ENCODE results near the gene EXOC3. TPM values are rescaled to one million over a fixed set of nuclear protein-coding genes. Genes with fewer than 3 reads are reported as not detected.
"Not testable (repeated sequence)": the region's sequence is repeated elsewhere in the genome, so short reads cannot be mapped to it uniquely, and the experiment has no call there.

The EXOC3 gene
- polyA plus RNA-seq, 4 donors, result 49.2 to 60.5 (median 52.5) TPM

- no peak for DNase-seq (ENCODE audit: low read depth in 4 of 4, low spot score in 3 of 4)
Measured at GRCh38 chr5:470961-471749, 28.2 kb downstream of the EXOC3 start.

GRCh38 chr5:471750-472058 is 28.7 kb downstream of the EXOC3 start:
- DNase-seq (ENCODE audit: low read depth in 4 of 4, low spot score in 3 of 4), result no peak

GRCh38 chr5:472076-472655 is 29.2 kb downstream of the EXOC3 start:
- DNase-seq (ENCODE audit: low read depth in 4 of 4, low spot score in 3 of 4), result no peak

GRCh38 chr5:472656-473550 is 29.9 kb downstream of the EXOC3 start:
- DNase-seq (ENCODE audit: low read depth in 4 of 4, low spot score in 3 of 4), result peak; percentile 58 to 77 (median 68)

- DNase-seq (ENCODE audit: low read depth in 4 of 4, low spot score in 3 of 4), result no peak
Measured at GRCh38 chr5:473551-474192, 30.7 kb downstream of the EXOC3 start.

- not testable (repeated sequence) for DNase-seq (ENCODE audit: low read depth in 4 of 4, low spot score in 3 of 4)
Measured at GRCh38 chr5:474232-474839, 31.4 kb downstream of the EXOC3 start.

- no peak for DNase-seq (ENCODE audit: low read depth in 4 of 4, low spot score in 3 of 4)
Measured at GRCh38 chr5:474840-475661, 32.1 kb downstream of the EXOC3 start.

GRCh38 chr5:475704-476101 is 32.7 kb downstream of the EXOC3 start:
- DNase-seq (ENCODE audit: low read depth in 4 of 4, low spot score in 3 of 4), result no peak

- no peak for DNase-seq (ENCODE audit: low read depth in 4 of 4, low spot score in 3 of 4)
Measured at GRCh38 chr5:476102-476813, 33.3 kb downstream of the EXOC3 start.

- DNase-seq (ENCODE audit: low read depth in 4 of 4, low spot score in 3 of 4), result no peak
Measured at GRCh38 chr5:476814-477175, 33.8 kb downstream of the EXOC3 start.

- DNase-seq (ENCODE audit: low read depth in 4 of 4, low spot score in 3 of 4), result no peak
Measured at GRCh38 chr5:477247-477646, 34.3 kb downstream of the EXOC3 start.

GRCh38 chr5:477871-478270 is 34.9 kb downstream of the EXOC3 start:
- DNase-seq (ENCODE audit: low read depth in 4 of 4, low spot score in 3 of 4), result no peak

GRCh38 chr5:478369-478981 is 35.5 kb downstream of the EXOC3 start:
- DNase-seq (ENCODE audit: low read depth in 4 of 4, low spot score in 3 of 4), result no peak

GRCh38 chr5:478982-479535 is 36.1 kb downstream of the EXOC3 start:
- DNase-seq (ENCODE audit: low read depth in 4 of 4, low spot score in 3 of 4), result no peak

- DNase-seq (ENCODE audit: low read depth in 4 of 4, low spot score in 3 of 4), result no peak
Measured at GRCh38 chr5:479566-480319, 36.8 kb downstream of the EXOC3 start.

- DNase-seq (ENCODE audit: low read depth in 4 of 4, low spot score in 3 of 4), result no peak
Measured at GRCh38 chr5:481347-481746, 38.4 kb downstream of the EXOC3 start.

GRCh38 chr5:482021-482420 is 39.0 kb downstream of the EXOC3 start:
- no peak for DNase-seq (ENCODE audit: low read depth in 4 of 4, low spot score in 3 of 4)

- DNase-seq (ENCODE audit: low read depth in 4 of 4, low spot score in 3 of 4), result no peak
Measured at GRCh38 chr5:482506-482905, 39.5 kb downstream of the EXOC3 start.
